ENCODE measurements around the gene MYO9B.
"Not testable (repeated sequence)": the region's sequence is repeated elsewhere in the genome, so short reads cannot be mapped to it uniquely, and the experiment has no call there.

The MYO9B gene

DNA sequence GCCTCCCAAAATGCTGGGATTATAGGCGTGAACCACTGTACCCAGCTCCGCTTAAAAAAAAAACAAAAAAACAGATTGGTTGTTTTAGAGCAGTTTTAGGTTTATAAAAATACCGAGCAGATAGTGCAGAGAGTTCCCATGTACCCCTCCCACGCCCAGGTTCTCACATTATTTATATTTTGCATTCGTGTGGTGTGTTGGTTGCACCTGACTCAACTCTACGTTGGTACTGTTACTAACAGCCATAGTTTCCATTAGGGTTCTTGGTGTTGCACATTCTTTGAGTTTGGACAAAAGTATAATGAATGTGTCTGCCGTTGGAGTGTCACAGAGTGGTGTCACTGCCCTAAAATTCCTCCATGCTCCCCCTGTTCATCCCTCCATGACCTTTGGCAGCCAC, 29.1 kb downstream of the MYO9B start:
- H3K36me3 ChIP-seq (ENCODE audit: control insufficient read depth, insufficient read depth, low read length), result peaks cover 38% of the 10 kb centered on the region
- no peaks in the 10 kb centered on the region for H3K9me3 ChIP-seq (ENCODE audit: control insufficient read depth, low read length)
- H3K4me3 ChIP-seq (ENCODE audit: insufficient read depth, low read depth, low read length, poor library complexity, severe bottlenecking), result no peak overlapping the region
- no peaks in the 10 kb centered on the region for H3K27me3 ChIP-seq (replicated peaks; ENCODE audit: control insufficient read depth, insufficient read depth, low read length, poor library complexity, severe bottlenecking)
- H3K4me1 ChIP-seq (ENCODE audit: control insufficient read depth, insufficient read depth, low read length, poor library complexity, severe bottlenecking), result no peaks in the 10 kb centered on the region
- H3K27ac ChIP-seq (ENCODE audit: insufficient read depth, low read length, poor library complexity, severe bottlenecking), result no peak overlapping the region
- no peak for DNase-seq

DNA sequence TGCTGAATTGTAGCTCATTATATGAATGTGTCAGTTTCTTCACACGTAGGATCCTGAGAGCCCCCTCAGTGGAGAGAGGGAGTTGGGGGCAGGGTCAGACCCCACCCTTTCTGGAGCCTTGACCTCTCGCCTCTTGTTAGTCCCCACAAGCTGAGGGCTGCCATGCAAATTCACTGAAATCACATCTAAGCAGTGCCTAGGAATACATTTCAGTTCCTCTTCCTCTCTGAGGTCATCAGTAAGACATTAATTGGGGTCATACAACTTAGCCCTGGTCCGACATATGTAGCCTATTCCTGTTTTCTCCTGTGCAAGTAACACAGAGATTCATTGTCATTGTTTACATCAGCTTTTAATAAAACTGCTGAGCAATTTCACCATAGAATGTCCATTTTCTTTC, 30.0 kb downstream of the MYO9B start:
- no peak for DNase-seq
- H3K9me3 ChIP-seq (ENCODE audit: control insufficient read depth, low read length), result no peaks in the 10 kb centered on the region
- no peaks in the 10 kb centered on the region for H3K4me1 ChIP-seq (ENCODE audit: control insufficient read depth, insufficient read depth, low read length, poor library complexity, severe bottlenecking)
- H3K4me3 ChIP-seq (ENCODE audit: insufficient read depth, low read depth, low read length, poor library complexity, severe bottlenecking), result no peak overlapping the region
- H3K27ac ChIP-seq (ENCODE audit: insufficient read depth, low read length, poor library complexity, severe bottlenecking), result no peak overlapping the region
- no peaks in the 10 kb centered on the region for H3K27me3 ChIP-seq (replicated peaks; ENCODE audit: control insufficient read depth, insufficient read depth, low read length, poor library complexity, severe bottlenecking)
- H3K36me3 ChIP-seq (ENCODE audit: control insufficient read depth, insufficient read depth, low read length), result peaks cover 43% of the 10 kb centered on the region

DNA sequence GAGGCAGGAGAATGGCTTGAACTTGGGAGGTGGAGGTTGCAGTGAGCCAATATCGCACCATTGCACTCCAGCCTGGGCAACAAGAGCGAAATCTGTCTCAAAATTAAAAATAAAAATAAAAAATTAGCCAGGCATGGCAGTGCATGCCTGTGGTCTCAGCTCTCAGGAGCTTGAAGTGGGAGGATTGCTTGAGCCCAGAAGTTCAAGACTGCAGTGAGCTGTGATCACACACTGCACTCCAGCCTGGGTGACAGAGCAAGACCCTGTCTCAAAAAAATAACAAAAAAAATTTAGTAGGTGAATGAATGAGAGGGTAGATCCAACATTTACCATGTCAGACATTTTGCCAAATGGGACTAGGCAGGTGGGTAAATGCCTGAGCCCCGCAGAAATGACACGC, 31.4 kb downstream of the MYO9B start:
- not testable (repeated sequence) for H3K4me3 ChIP-seq (ENCODE audit: insufficient read depth, low read depth, low read length, poor library complexity, severe bottlenecking); H3K9me3 ChIP-seq (ENCODE audit: control insufficient read depth, low read length); DNase-seq; H3K27ac ChIP-seq (ENCODE audit: insufficient read depth, low read length, poor library complexity, severe bottlenecking); H3K27me3 ChIP-seq (replicated peaks; ENCODE audit: control insufficient read depth, insufficient read depth, low read length, poor library complexity, severe bottlenecking); H3K4me1 ChIP-seq (ENCODE audit: control insufficient read depth, insufficient read depth, low read length, poor library complexity, severe bottlenecking)
- H3K36me3 ChIP-seq (ENCODE audit: control insufficient read depth, insufficient read depth, low read length), result peaks cover 39% of the 10 kb centered on the region

DNA sequence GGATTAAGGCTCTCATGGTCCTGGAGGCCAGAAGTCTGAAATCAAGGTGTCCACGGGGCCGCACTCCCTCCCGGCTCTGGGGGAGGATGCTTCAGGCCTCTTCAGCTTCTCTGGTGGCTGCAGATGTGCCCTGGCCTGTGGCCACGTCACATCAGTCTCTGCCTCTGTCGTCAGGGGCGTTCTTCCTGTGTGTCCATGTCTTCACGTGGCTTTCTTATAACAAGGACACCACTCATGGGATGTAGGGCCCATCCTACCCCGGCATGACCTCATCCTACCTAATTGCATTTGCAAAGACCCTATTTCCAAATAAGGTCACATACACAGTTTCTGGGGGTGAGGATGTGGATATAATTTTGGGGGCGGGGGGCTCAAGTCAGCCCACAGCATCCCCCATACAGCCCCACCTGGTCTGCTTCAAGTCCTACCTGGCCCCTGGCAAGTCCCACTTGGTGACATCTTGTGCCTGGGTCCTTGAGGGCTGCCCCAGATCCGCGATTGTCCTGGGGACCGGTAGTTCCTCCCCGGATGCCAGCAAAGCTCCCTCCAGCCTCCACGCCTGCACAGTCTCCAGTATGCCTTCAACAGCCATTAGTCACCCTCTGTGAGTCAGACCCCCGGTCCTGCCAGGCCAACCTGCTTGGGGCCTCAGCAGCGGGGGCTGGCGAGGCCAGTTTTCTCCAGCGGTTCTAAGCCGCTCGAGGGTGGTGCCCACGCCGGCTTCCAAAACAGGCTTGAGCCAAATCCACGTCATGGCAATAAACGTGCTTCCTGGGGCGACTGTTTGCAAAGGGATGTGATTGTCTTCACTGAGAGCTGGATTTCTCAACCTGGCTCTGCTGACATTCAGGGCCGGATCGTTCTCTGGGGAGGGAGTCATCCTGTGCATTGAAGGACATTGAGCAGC, 32.2 kb downstream of the MYO9B start:
- H3K4me1 ChIP-seq (ENCODE audit: control insufficient read depth, insufficient read depth, low read length, poor library complexity, severe bottlenecking), result no peaks in the 10 kb centered on the region
- H3K27me3 ChIP-seq (replicated peaks; ENCODE audit: control insufficient read depth, insufficient read depth, low read length, poor library complexity, severe bottlenecking), result no peaks in the 10 kb centered on the region
- DNase-seq, result no peak
- no peak overlapping the region for H3K4me3 ChIP-seq (ENCODE audit: insufficient read depth, low read depth, low read length, poor library complexity, severe bottlenecking)
- H3K9me3 ChIP-seq (ENCODE audit: control insufficient read depth, low read length), result no peaks in the 10 kb centered on the region
- H3K27ac ChIP-seq (ENCODE audit: insufficient read depth, low read length, poor library complexity, severe bottlenecking), result no peak overlapping the region
- peaks cover 33% of the 10 kb centered on the region for H3K36me3 ChIP-seq (ENCODE audit: control insufficient read depth, insufficient read depth, low read length)

DNA sequence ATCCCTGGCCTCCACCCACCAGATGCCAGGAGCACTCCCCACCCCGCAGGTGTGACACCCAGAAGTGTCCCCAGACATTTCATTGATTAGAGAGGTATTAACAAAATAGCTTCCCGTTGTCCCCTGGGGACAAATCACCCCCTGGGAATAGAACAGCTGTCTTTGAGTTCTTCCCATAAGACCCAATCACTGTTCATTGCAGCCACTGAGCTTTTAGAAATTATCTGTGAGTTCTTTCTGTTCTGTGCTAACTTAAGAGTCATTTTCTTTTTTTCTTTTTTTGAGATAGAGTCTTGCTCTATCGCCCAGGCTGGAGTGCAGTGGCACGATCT, 32.8 kb downstream of the MYO9B start:
- Histone ChIP-seq H3K9me3 (ENCODE audit: control insufficient read depth, low read length) (no peaks in the 10 kb centered on the region), H3K36me3 (ENCODE audit: control insufficient read depth, insufficient read depth, low read length) (peaks cover 26% of the 10 kb centered on the region), H3K4me3 (ENCODE audit: insufficient read depth, low read depth, low read length, poor library complexity, severe bottlenecking) (no peak overlapping the region), H3K27me3 (replicated peaks; ENCODE audit: control insufficient read depth, insufficient read depth, low read length, poor library complexity, severe bottlenecking) (no peaks in the 10 kb centered on the region), H3K27ac (ENCODE audit: insufficient read depth, low read length, poor library complexity, severe bottlenecking) (no peak overlapping the region), H3K4me1 (ENCODE audit: control insufficient read depth, insufficient read depth, low read length, poor library complexity, severe bottlenecking) (no peaks in the 10 kb centered on the region)
- DNase-seq, result no peak

DNA sequence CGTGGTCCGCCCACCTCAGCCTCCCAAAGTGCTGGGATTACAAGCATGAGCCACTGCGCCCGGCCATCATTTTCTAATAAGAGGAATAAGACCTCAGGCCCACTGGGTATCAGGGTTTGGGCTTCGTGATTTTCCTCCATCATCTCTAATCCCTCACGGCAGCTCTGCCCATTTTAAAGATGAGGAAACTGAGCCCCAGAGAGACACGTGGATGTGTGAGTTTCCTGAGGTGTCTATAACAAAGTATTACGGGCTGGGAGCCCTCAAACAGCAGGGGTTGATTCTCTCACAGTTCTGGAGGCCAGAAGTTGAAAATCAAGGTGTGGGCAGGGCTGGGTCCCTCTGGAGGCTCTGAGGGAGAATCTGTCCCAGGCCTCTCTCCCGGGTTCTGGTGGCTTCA, 33.7 kb downstream of the MYO9B start:
- Histone ChIP-seq H3K9me3 (ENCODE audit: control insufficient read depth, low read length) (no peaks in the 10 kb centered on the region), H3K36me3 (ENCODE audit: control insufficient read depth, insufficient read depth, low read length) (peaks cover 26% of the 10 kb centered on the region), H3K4me1 (ENCODE audit: control insufficient read depth, insufficient read depth, low read length, poor library complexity, severe bottlenecking) (no peaks in the 10 kb centered on the region), H3K27ac (ENCODE audit: insufficient read depth, low read length, poor library complexity, severe bottlenecking) (no peak overlapping the region), H3K27me3 (replicated peaks; ENCODE audit: control insufficient read depth, insufficient read depth, low read length, poor library complexity, severe bottlenecking) (no peaks in the 10 kb centered on the region), H3K4me3 (ENCODE audit: insufficient read depth, low read depth, low read length, poor library complexity, severe bottlenecking) (no peak overlapping the region)
- no peak for DNase-seq

DNA sequence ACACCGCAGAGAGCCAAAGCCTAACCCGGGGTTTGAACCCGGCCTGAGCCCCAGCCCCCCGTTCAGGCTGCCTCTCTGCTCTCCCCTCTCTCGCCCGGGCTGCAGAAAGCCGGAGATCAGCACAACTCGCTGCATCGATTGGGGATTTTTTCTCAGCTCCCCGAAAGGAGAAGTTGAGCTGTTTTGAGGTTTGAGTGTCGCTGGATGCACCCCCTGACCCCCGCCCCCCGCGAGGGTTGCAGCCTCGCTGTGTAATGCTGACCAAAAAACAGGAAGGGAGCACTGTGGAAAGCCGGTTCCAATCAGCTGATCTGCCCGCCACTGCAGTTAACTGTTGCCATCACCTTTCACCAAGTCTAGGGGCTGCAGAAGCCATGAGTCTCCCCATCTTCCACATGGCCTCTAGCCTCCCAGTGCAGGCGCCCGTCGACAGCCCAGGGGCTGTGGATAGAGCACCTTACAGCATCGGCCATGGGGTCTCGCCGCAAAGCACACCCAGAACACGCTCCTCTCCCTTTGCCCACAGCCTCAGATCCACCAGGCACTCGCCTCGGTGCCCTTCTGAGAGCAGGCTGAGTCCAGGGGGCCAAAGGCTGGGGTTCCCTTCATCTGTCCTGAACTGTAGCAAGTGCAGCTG, 34.5 kb downstream of the MYO9B start:
- H3K27me3 ChIP-seq (replicated peaks; ENCODE audit: control insufficient read depth, insufficient read depth, low read length, poor library complexity, severe bottlenecking), result no peaks in the 10 kb centered on the region
- no peak overlapping the region for H3K4me3 ChIP-seq (ENCODE audit: insufficient read depth, low read depth, low read length, poor library complexity, severe bottlenecking)
- H3K27ac ChIP-seq (ENCODE audit: insufficient read depth, low read length, poor library complexity, severe bottlenecking), result no peak overlapping the region
- no peaks in the 10 kb centered on the region for H3K4me1 ChIP-seq (ENCODE audit: control insufficient read depth, insufficient read depth, low read length, poor library complexity, severe bottlenecking)
- H3K36me3 ChIP-seq (ENCODE audit: control insufficient read depth, insufficient read depth, low read length), result peaks cover 29% of the 10 kb centered on the region
- H3K9me3 ChIP-seq (ENCODE audit: control insufficient read depth, low read length), result no peaks in the 10 kb centered on the region
- no peak for DNase-seq

DNA sequence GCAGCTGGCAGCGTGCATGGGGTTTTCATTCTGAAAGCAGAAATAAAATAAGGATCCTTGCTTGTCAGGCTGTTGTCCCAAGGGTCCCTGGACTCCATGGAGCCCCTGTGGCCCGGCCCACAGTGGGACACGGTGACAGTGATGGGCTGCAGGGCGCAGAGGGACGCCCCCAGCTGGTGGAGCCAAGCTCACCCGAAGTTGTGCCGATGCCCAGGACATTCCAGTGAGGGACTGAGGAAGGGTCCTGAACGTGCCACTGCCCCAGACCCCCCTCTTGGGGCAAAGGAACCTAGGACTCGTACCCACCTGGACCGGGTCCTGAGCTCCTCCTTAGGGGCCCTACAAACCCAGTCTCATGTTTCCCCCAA, 35.0 kb downstream of the MYO9B start:
- Histone ChIP-seq H3K9me3 (ENCODE audit: control insufficient read depth, low read length) (no peaks in the 10 kb centered on the region), H3K4me3 (ENCODE audit: insufficient read depth, low read depth, low read length, poor library complexity, severe bottlenecking) (no peak overlapping the region), H3K27me3 (replicated peaks; ENCODE audit: control insufficient read depth, insufficient read depth, low read length, poor library complexity, severe bottlenecking) (no peaks in the 10 kb centered on the region), H3K4me1 (ENCODE audit: control insufficient read depth, insufficient read depth, low read length, poor library complexity, severe bottlenecking) (no peaks in the 10 kb centered on the region), H3K36me3 (ENCODE audit: control insufficient read depth, insufficient read depth, low read length) (peaks cover 29% of the 10 kb centered on the region), H3K27ac (ENCODE audit: insufficient read depth, low read length, poor library complexity, severe bottlenecking) (no peak overlapping the region)
- DNase-seq, result no peak

GRCh38 chr19:17111766-17112165, 36.2 kb downstream of the MYO9B start:
- no peaks in the 10 kb centered on the region for H3K27me3 ChIP-seq (replicated peaks; ENCODE audit: control insufficient read depth, insufficient read depth, low read length, poor library complexity, severe bottlenecking)
- H3K36me3 ChIP-seq (ENCODE audit: control insufficient read depth, insufficient read depth, low read length), result peaks cover 22% of the 10 kb centered on the region
- no peak for DNase-seq
- no peak overlapping the region for H3K27ac ChIP-seq (ENCODE audit: insufficient read depth, low read length, poor library complexity, severe bottlenecking)
- no peaks in the 10 kb centered on the region for H3K9me3 ChIP-seq (ENCODE audit: control insufficient read depth, low read length)
- no peaks in the 10 kb centered on the region for H3K4me1 ChIP-seq (ENCODE audit: control insufficient read depth, insufficient read depth, low read length, poor library complexity, severe bottlenecking)
- no peak overlapping the region for H3K4me3 ChIP-seq (ENCODE audit: insufficient read depth, low read depth, low read length, poor library complexity, severe bottlenecking)

- no peak overlapping the region for H3K27ac ChIP-seq (ENCODE audit: insufficient read depth, low read length, poor library complexity, severe bottlenecking)
- H3K27me3 ChIP-seq (replicated peaks; ENCODE audit: control insufficient read depth, insufficient read depth, low read length, poor library complexity, severe bottlenecking), result no peaks in the 10 kb centered on the region
- no peak for DNase-seq
- peaks cover 21% of the 10 kb centered on the region for H3K36me3 ChIP-seq (ENCODE audit: control insufficient read depth, insufficient read depth, low read length)
- H3K4me1 ChIP-seq (ENCODE audit: control insufficient read depth, insufficient read depth, low read length, poor library complexity, severe bottlenecking), result no peaks in the 10 kb centered on the region
- H3K4me3 ChIP-seq (ENCODE audit: insufficient read depth, low read depth, low read length, poor library complexity, severe bottlenecking), result no peak overlapping the region
- no peaks in the 10 kb centered on the region for H3K9me3 ChIP-seq (ENCODE audit: control insufficient read depth, low read length)
These were observed 36.7 kb downstream of the MYO9B start for GRCh38 chr19:17112271-17112670.

Data from effector memory CD4-positive, alpha-beta T cell (primary cell).